ENCODE results near the gene WNT8A.

WNT8A gene

GRCh38 chr5:138083702-138084101 lies at the start of gene WNT8A:
WNT8A (plus strand) TSS chr5:138084033; CDS start chr5:138084128, 95 bp downstream.
- no peak for TF ChIP-seq ZNF776 (tag by site-specific recombination; IDR thresholded peaks at IDR 0.05; ENCODE audit: borderline replicate concordance)
- TF ChIP-seq KLF1 (tag by site-specific recombination; IDR thresholded peaks at IDR 0.05) = 0 out of 2 replicates have a peak, but pooled peaks have one; percentile 12
- no peak for TF ChIP-seq PRDM2 (tag by site-specific recombination; IDR thresholded peaks at IDR 0.05; ENCODE audit: borderline replicate concordance)
- TF ChIP-seq ELK4 (IDR thresholded peaks at IDR 0.05; ENCODE audit: borderline replicate concordance, low read depth, low read length) = no peak
- TF ChIP-seq ZNF555 (tag by site-specific recombination; conservative IDR thresholded peaks at IDR 0.05) = no peak
- no peak for TF ChIP-seq ZBTB6 (tag by site-specific recombination; IDR thresholded peaks at IDR 0.05)
- no peak for TF ChIP-seq ATF2 (tag by site-specific recombination; IDR thresholded peaks at IDR 0.05; ENCODE audit: low read depth)
- TF ChIP-seq ZNF335 (tag by site-specific recombination; conservative IDR thresholded peaks at IDR 0.05) = peak; percentile 64
- TF ChIP-seq ZNF112 (tag by site-specific recombination; IDR thresholded peaks at IDR 0.05) = no peak
- no peak for TF ChIP-seq KLF7 (tag by site-specific recombination; IDR thresholded peaks at IDR 0.05; ENCODE audit: borderline replicate concordance)
- no peak within 1 kb of the TSS for H3K4me3 ChIP-seq (ENCODE audit: low read depth, low read length)
- ChIA-PET POLR2A (no interaction called here), CTCF (interaction anchor here (0.6 to 2.9 kb wide), 9 partner anchors 15 to 418 kb away, joined by 3 to 25 read pairs (median 4); no protein-coding TSS in a partner anchor)
- no peaks in the 10 kb centered on the region for H3K9me3 ChIP-seq (ENCODE audit: control insufficient read depth, insufficient read depth, low read depth, low read length)
- no peak within 1 kb of the TSS for H3K27ac ChIP-seq (ENCODE audit: extremely low read depth, low read depth, low read length)
- H3K36me3 ChIP-seq (ENCODE audit: control insufficient read depth in 2 of 2, insufficient read depth in 1 of 2, low read length in 2 of 2) = no peaks in the 10 kb centered on the region
- no peaks in the 10 kb centered on the region for H3K4me1 ChIP-seq (ENCODE audit: control insufficient read depth, insufficient read depth, low read length)

GRCh38 chr5:138035605-138036537 lies 48.0 kb upstream of the WNT8A start:
- Histone ChIP-seq H3K36me3 (ENCODE audit: control insufficient read depth in 2 of 2, insufficient read depth in 1 of 2, low read length in 2 of 2) (no peaks in the 10 kb centered on the region), H3K4me3 (ENCODE audit: low read depth, low read length) (no peak overlapping the region), H3K4me1 (ENCODE audit: control insufficient read depth, insufficient read depth, low read length) (no peaks in the 10 kb centered on the region), H3K27ac (ENCODE audit: extremely low read depth, low read depth, low read length) (no peak overlapping the region), H3K9me3 (ENCODE audit: control insufficient read depth, insufficient read depth, low read depth, low read length) (no peaks in the 10 kb centered on the region)
- CTCF ChIA-PET = interaction anchor here (0.6 to 5.2 kb wide), 52 partner anchors 8 to 439 kb away, joined by 3 to 78 read pairs (median 4); partner anchors contain the start of gene NME5
- POLR2A ChIA-PET = interaction anchor here (0.6 to 0.8 kb wide), 2 partner anchors 113 to 142 kb away, joined by 3 to 6 read pairs; no protein-coding TSS in a partner anchor
- no peak for TF ChIP-seq ZBTB10 (tag by site-specific recombination; IDR thresholded peaks at IDR 0.05)
- no peak for TF ChIP-seq ZNF239 (tag by site-specific recombination; IDR thresholded peaks at IDR 0.05)
- TF ChIP-seq ZNF513 (tag by site-specific recombination; IDR thresholded peaks at IDR 0.05) = no peak
- TF ChIP-seq OVOL3 (tag by site-specific recombination; IDR thresholded peaks at IDR 0.05) = no peak
- TF ChIP-seq ZBTB49 (tag by site-specific recombination; IDR thresholded peaks at IDR 0.05; ENCODE audit: low read depth) = no peak
